A549 (cell line): Measurements from ENCODE around the gene ITPKB.

ENCODE experiments used
- CTCF ChIP-seq: fragments of >200 bp; sonication (Bioruptor Twin); formaldehyde crosslinking; IDR thresholded peaks from 3 replicates; pipeline ENCODE4 v1.5.1; 2016
- FOXS1 ChIP-seq: fragments of 250-450 bp; sonication (Bioruptor Pico); IDR thresholded peaks from 2 replicates; pipeline ENCODE4 v1.5.0; 2020; ENCODE audit warnings: mild to moderate bottlenecking, moderate library complexity
- HDAC2 ChIP-seq: fragments of 200-600 bp; sonication (generic); IDR thresholded peaks from 2 replicates; pipeline ENCODE4 v1.6.1; 2016
- KDM1A ChIP-seq: fragments of 200-600 bp; sonication (generic); IDR thresholded peaks from 2 replicates; pipeline ENCODE4 v1.6.1; 2016; ENCODE audit warnings: low read depth, mild to moderate bottlenecking
- MAX ChIP-seq: IDR thresholded peaks from 2 replicates; pipeline ENCODE4 v1.6.1; 2012
- RAD21 ChIP-seq, 2 experiments: fragments of >200 bp in 1 of 2; sonication (Bioruptor Twin) in 1 of 2; formaldehyde crosslinking in 1 of 2; IDR thresholded peaks in 1 of 2; conservative IDR thresholded peaks in 1 of 2; 2 replicates in 1 of 2; 3 replicates in 1 of 2; pipeline ENCODE4 v1.6.1; 2012 to 2018; ENCODE audit warnings: inconsistent platforms in 1 of 2
- ZSCAN20 ChIP-seq: fragments of 250-450 bp; sonication (Bioruptor Pico); IDR thresholded peaks from 2 replicates; pipeline ENCODE4 v1.8.0; 2022; ENCODE audit warnings: mild to moderate bottlenecking, moderate library complexity

GRCh38 chr1:226641671-226642231 is 97.3 kb downstream of the ITPKB start:
- TF ChIP-seq CTCF: no peak
- TF ChIP-seq MAX: no peak
- no peak for TF ChIP-seq FOXS1 (CRISPR knock-in tag)
- no peak for TF ChIP-seq KDM1A
- no peak for TF ChIP-seq RAD21 (conservative IDR thresholded peaks at IDR 0.05 in 1 of 2, IDR thresholded peaks at IDR 0.05 in 1 of 2)
- TF ChIP-seq HDAC2: no peak
- TF ChIP-seq ZSCAN20 (CRISPR knock-in tag): no peak
